KMS-11 (cell line): ENCODE data around the gene INO80C.

Experiments used
- H2AFZ ChIP-seq: fragments of 200-600 bp; sonication (generic); 2 replicates; pipeline ENCODE4 v1.6.1; 2016; ENCODE audit warnings: antibody characterized with exemption, mixed run types, low read depth
- H3K27ac ChIP-seq: fragments of 200-600 bp; sonication (generic); 2 replicates; pipeline ENCODE4 v1.6.1; 2016; ENCODE audit warnings: mild to moderate bottlenecking, mixed run types
- H3K27me3 ChIP-seq: fragments of 200-600 bp; sonication (generic); 2 replicates; pipeline ENCODE4 v1.6.1; 2017; ENCODE audit warnings: mild to moderate bottlenecking, low read depth, mixed run types, moderate library complexity; ENCODE audit not compliant: insufficient read depth
- H3K36me3 ChIP-seq: fragments of 200-600 bp; sonication (generic); 2 replicates; pipeline ENCODE4 v1.6.1; 2017; ENCODE audit warnings: mild to moderate bottlenecking, mixed run types; ENCODE audit not compliant: insufficient read depth
- H3K4me1 ChIP-seq: fragments of 200-600 bp; sonication (generic); 2 replicates; pipeline ENCODE4 v1.6.1; 2016; ENCODE audit warnings: mild to moderate bottlenecking, low read depth, mixed run types; ENCODE audit not compliant: poor library complexity, severe bottlenecking
- H3K4me2 ChIP-seq: fragments of 200-600 bp; sonication (generic); 2 replicates; pipeline ENCODE4 v1.7.0; 2016; ENCODE audit warnings: mild to moderate bottlenecking, mixed run types
- H3K4me3 ChIP-seq: fragments of 200-600 bp; sonication (generic); IDR thresholded peaks from 2 replicates; pipeline ENCODE4 v1.6.1; 2017; ENCODE audit warnings: low read depth, low read length, mixed read lengths; ENCODE audit not compliant: insufficient read depth
- H3K79me2 ChIP-seq: fragments of 200-600 bp; sonication (generic); 2 replicates; pipeline ENCODE4 v1.6.1; 2016; ENCODE audit warnings: low read depth, mixed run types; ENCODE audit not compliant: insufficient read depth
- H3K9ac ChIP-seq: fragments of 200-600 bp; sonication (generic); 2 replicates; pipeline ENCODE4 v1.6.1; 2016; ENCODE audit warnings: mild to moderate bottlenecking, mixed run types
- H4K20me1 ChIP-seq: fragments of 200-600 bp; sonication (generic); 2 replicates; pipeline ENCODE4 v1.6.1; 2016; ENCODE audit warnings: mild to moderate bottlenecking, mixed run types; ENCODE audit not compliant: insufficient read depth
- CTCF ChIP-seq: fragments of 200-600 bp; sonication (generic); conservative IDR thresholded peaks from 2 replicates; pipeline ENCODE4 v1.6.1; 2017; ENCODE audit warnings: low read depth, mild to moderate bottlenecking, antibody characterized with exemption, low read length, moderate library complexity, mixed read lengths

Gene INO80C

GRCh38 chr18:35481960-35482366, 15.8 kb downstream of the INO80C start:
- H3K27me3 ChIP-seq: no peaks in the 10 kb centered on the region
- no peak overlapping the region for H3K4me3 ChIP-seq
- H3K79me2 ChIP-seq: no peaks in the 10 kb centered on the region
- TF ChIP-seq CTCF: no peak
- no peaks in the 10 kb centered on the region for H4K20me1 ChIP-seq
- H3K27ac ChIP-seq: no peak overlapping the region
- no peaks in the 10 kb centered on the region for H3K36me3 ChIP-seq
- H3K4me2 ChIP-seq: no peak overlapping the region
- H2AFZ ChIP-seq: no peak overlapping the region
- H3K4me1 ChIP-seq: no peaks in the 10 kb centered on the region
- H3K9ac ChIP-seq: no peak overlapping the region

- Histone ChIP-seq H3K79me2 (no peaks in the 10 kb centered on the region), H3K4me1 (no peaks in the 10 kb centered on the region)
Measured at GRCh38 chr18:35479911-35480586, 17.7 kb downstream of the INO80C start.

GRCh38 chr18:35478520-35479435, 19.0 kb downstream of the INO80C start:
- no peak for TF ChIP-seq CTCF
- no peaks in the 10 kb centered on the region for H3K79me2 ChIP-seq
- no peak overlapping the region for H3K9ac ChIP-seq
- H2AFZ ChIP-seq: no peak overlapping the region
- no peak overlapping the region for H3K27ac ChIP-seq
- H3K4me3 ChIP-seq: no peak overlapping the region
- no peaks in the 10 kb centered on the region for H3K36me3 ChIP-seq
- no peak overlapping the region for H3K4me2 ChIP-seq
- no peaks in the 10 kb centered on the region for H4K20me1 ChIP-seq
- H3K27me3 ChIP-seq: no peaks in the 10 kb centered on the region
- no peaks in the 10 kb centered on the region for H3K4me1 ChIP-seq

More at GRCh38 chr18:35479911-35480586, 17.7 kb downstream of the INO80C start:
- H3K4me3 ChIP-seq: no peak overlapping the region
- H3K4me2 ChIP-seq: no peak overlapping the region
- H3K36me3 ChIP-seq: no peaks in the 10 kb centered on the region
- no peak for TF ChIP-seq CTCF
- H3K9ac ChIP-seq: no peak overlapping the region
- H2AFZ ChIP-seq: no peak overlapping the region
- no peak overlapping the region for H3K27ac ChIP-seq
- H4K20me1 ChIP-seq: no peaks in the 10 kb centered on the region
- no peaks in the 10 kb centered on the region for H3K27me3 ChIP-seq

- Histone ChIP-seq H3K4me3 (no peak overlapping the region), H2AFZ (no peak overlapping the region), H3K4me1 (no peaks in the 10 kb centered on the region), H3K27me3 (no peaks in the 10 kb centered on the region), H3K4me2 (no peak overlapping the region), H4K20me1 (no peaks in the 10 kb centered on the region), H3K79me2 (no peaks in the 10 kb centered on the region), H3K9ac (no peak overlapping the region), H3K27ac (no peak overlapping the region), H3K36me3 (no peaks in the 10 kb centered on the region)
- no peak for TF ChIP-seq CTCF
Measured at GRCh38 chr18:35477974-35478373, 19.8 kb downstream of the INO80C start.
